ENCODE results near the gene KMT2E.

KMT2E gene

DNA sequence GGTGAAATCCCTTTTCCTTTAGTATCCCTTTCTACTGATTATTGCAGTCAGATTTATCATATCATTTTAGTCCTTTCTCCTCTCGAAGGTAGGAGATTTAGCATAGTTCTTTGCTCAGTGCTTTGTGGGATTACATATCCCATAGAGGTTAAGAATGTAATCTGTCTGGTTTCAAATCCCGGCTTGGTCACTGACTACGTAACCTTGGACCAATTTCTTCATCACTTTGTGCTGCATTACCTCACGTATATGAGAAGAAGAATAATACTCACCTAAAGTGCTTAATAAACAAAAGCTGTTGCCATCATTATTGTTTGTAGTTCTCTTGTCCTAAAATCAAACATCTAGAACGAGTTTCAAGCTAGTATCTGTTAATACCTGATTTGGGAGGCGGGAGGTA is 74.0 kb downstream of the KMT2E start:
- Histone ChIP-seq H2AFZ (ENCODE audit: low read length) (no peak overlapping the region), H3K9me3 (replicated peaks in 1 of 2; ENCODE audit: control insufficient read depth in 2 of 2, insufficient read depth in 1 of 2, low read depth in 1 of 2, low read length in 2 of 2) (no peaks in the 10 kb centered on the region), H3K23ac (ENCODE audit: low read depth, low read length, poor library complexity) (no peak overlapping the region), H2BK5ac (ENCODE audit: low read length) (no peak overlapping the region), H4K91ac (ENCODE audit: low read depth, low read length, poor library complexity) (no peak overlapping the region), H3K4me1 (ENCODE audit: control insufficient read depth in 2 of 2, insufficient read depth in 1 of 2, low read depth in 1 of 2, low read length in 2 of 2) (no peaks in the 10 kb centered on the region), H3K4ac (ENCODE audit: low read length) (no peak overlapping the region), H3K79me1 (ENCODE audit: low read depth, low read length) (no peaks in the 10 kb centered on the region), H3K14ac (ENCODE audit: low read length) (no peak overlapping the region), H2AK5ac (ENCODE audit: low read depth, low read length) (no peak overlapping the region), H3K4me3 (ENCODE audit: low read length in 2 of 2) (no peak overlapping the region), H4K8ac (ENCODE audit: low read depth, low read length) (no peak overlapping the region), H2BK15ac (ENCODE audit: low read length) (no peak overlapping the region), H3K18ac (ENCODE audit: low read length) (no peak overlapping the region), H2BK12ac (ENCODE audit: low read length) (no peak overlapping the region), H3K27me3 (ENCODE audit: control insufficient read depth in 3 of 3, insufficient read depth in 3 of 3, low read depth in 1 of 3, low read length in 3 of 3) (no peaks in the 10 kb centered on the region), H3K4me2 (ENCODE audit: insufficient read depth, low read length, poor library complexity, severe bottlenecking) (no peak overlapping the region), H3K9ac (ENCODE audit: low read depth, low read length, poor library complexity) (no peak overlapping the region), H3K36me3 (replicated peaks in 1 of 2; ENCODE audit: control insufficient read depth in 2 of 2, insufficient read depth in 2 of 2, low read length in 2 of 2) (peaks cover 9 to 92% of the 10 kb centered on the region in 2 donors), H3K27ac (replicated peaks; ENCODE audit: low read length) (no peak overlapping the region), H2BK120ac (ENCODE audit: low read depth, low read length) (no peak overlapping the region)
- no CpG with 5 or more reads among the region's 6 CpGs for WGBS, 2 donors (ENCODE audit: extremely low coverage in 2 of 2, insufficient read length in 2 of 2, insufficient replicate concordance in 1 of 2)
- no peak for DNase-seq (ENCODE audit: low spot score)

DNA sequence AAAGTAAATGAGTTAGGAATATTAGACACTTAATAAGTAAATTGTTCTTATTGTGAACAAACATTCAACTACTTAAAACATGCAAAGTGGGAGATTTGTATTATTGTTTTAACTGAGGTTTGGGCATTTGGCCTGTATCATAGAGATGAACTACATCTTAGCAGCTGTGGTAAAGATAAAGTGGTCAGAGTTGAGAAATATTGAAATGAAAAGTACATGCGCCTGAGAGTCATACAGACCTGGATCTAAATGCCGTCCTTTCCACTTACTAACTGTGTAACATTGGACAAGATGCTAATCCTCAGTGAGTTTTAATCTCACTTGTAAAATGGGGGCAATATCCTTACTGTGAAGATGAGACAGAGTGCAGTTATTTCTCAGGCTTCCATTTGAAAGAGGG is 74.5 kb downstream of the KMT2E start:
- H3K9me3 ChIP-seq (replicated peaks in 1 of 2; ENCODE audit: control insufficient read depth in 2 of 2, insufficient read depth in 1 of 2, low read depth in 1 of 2, low read length in 2 of 2), result no peaks in the 10 kb centered on the region
- no peak overlapping the region for H3K4me2 ChIP-seq (ENCODE audit: insufficient read depth, low read length, poor library complexity, severe bottlenecking)
- no peak overlapping the region for H3K18ac ChIP-seq (ENCODE audit: low read length)
- H3K4me1 ChIP-seq (ENCODE audit: control insufficient read depth in 2 of 2, insufficient read depth in 1 of 2, low read depth in 1 of 2, low read length in 2 of 2), result no peaks in the 10 kb centered on the region
- H3K23ac ChIP-seq (ENCODE audit: low read depth, low read length, poor library complexity), result no peak overlapping the region
- DNase-seq (ENCODE audit: low spot score), result no peak
- no peaks in the 10 kb centered on the region for H3K27me3 ChIP-seq (ENCODE audit: control insufficient read depth in 3 of 3, insufficient read depth in 3 of 3, low read depth in 1 of 3, low read length in 3 of 3)
- no peak overlapping the region for H2BK15ac ChIP-seq (ENCODE audit: low read length)
- H2AFZ ChIP-seq (ENCODE audit: low read length), result no peak overlapping the region
- H3K4me3 ChIP-seq (ENCODE audit: low read length in 2 of 2), result no peak overlapping the region
- WGBS, 2 donors (ENCODE audit: extremely low coverage in 2 of 2, insufficient read length in 2 of 2, insufficient replicate concordance in 1 of 2), result no CpG with 5 or more reads among the region's 2 CpGs
- H3K27ac ChIP-seq (replicated peaks; ENCODE audit: low read length), result no peak overlapping the region
- H2AK5ac ChIP-seq (ENCODE audit: low read depth, low read length), result no peak overlapping the region
- H2BK5ac ChIP-seq (ENCODE audit: low read length), result no peak overlapping the region
- no peak overlapping the region for H2BK120ac ChIP-seq (ENCODE audit: low read depth, low read length)
- H2BK12ac ChIP-seq (ENCODE audit: low read length), result no peak overlapping the region
- H3K4ac ChIP-seq (ENCODE audit: low read length), result no peak overlapping the region
- H4K91ac ChIP-seq (ENCODE audit: low read depth, low read length, poor library complexity), result no peak overlapping the region
- no peak overlapping the region for H3K9ac ChIP-seq (ENCODE audit: low read depth, low read length, poor library complexity)
- no peak overlapping the region for H4K8ac ChIP-seq (ENCODE audit: low read depth, low read length)
- H3K14ac ChIP-seq (ENCODE audit: low read length), result no peak overlapping the region
- H3K79me1 ChIP-seq (ENCODE audit: low read depth, low read length), result no peaks in the 10 kb centered on the region
- H3K36me3 ChIP-seq (replicated peaks in 1 of 2; ENCODE audit: control insufficient read depth in 2 of 2, insufficient read depth in 2 of 2, low read length in 2 of 2), result peaks cover 8 to 92% of the 10 kb centered on the region in 2 donors

- no peak overlapping the region for H2AK5ac ChIP-seq (ENCODE audit: low read depth, low read length)
Observed at GRCh38 chr7:105094966-105095365, 81.0 kb downstream of the KMT2E start.

DNA sequence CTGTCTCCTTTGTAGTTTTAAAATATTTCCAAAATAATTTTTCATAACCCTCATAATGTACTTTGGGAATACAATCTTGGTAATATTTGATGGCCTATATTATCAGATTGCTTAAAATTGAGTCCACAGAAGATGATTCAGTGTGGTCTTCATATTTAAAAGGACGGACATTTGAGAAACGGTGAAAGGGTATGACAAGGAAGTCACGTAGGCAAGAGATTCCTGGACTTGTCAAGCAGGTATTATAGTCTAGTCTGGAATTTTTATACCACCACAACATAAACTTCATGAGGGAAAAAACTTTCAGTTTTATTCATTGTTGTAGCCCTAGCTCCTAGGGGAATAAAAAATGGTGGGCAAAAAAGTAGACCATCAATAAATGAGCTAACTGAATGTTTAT is 82.3 kb downstream of the KMT2E start:
- peaks cover 7 to 99% of the 10 kb centered on the region in 2 donors for H3K36me3 ChIP-seq (replicated peaks in 1 of 2; ENCODE audit: control insufficient read depth in 2 of 2, insufficient read depth in 2 of 2, low read length in 2 of 2)

More at GRCh38 chr7:105094966-105095365, 81.0 kb downstream of the KMT2E start:
- Histone ChIP-seq H3K4me3 (ENCODE audit: low read length in 2 of 2) (no peak overlapping the region), H3K27me3 (ENCODE audit: control insufficient read depth in 3 of 3, insufficient read depth in 3 of 3, low read depth in 1 of 3, low read length in 3 of 3) (no peaks in the 10 kb centered on the region), H3K4me1 (ENCODE audit: control insufficient read depth in 2 of 2, insufficient read depth in 1 of 2, low read depth in 1 of 2, low read length in 2 of 2) (no peaks in the 10 kb centered on the region), H3K27ac (replicated peaks; ENCODE audit: low read length) (no peak overlapping the region), H3K79me1 (ENCODE audit: low read depth, low read length) (no peaks in the 10 kb centered on the region), H3K9ac (ENCODE audit: low read depth, low read length, poor library complexity) (no peak overlapping the region), H2AFZ (ENCODE audit: low read length) (no peak overlapping the region), H3K18ac (ENCODE audit: low read length) (no peak overlapping the region), H4K91ac (ENCODE audit: low read depth, low read length, poor library complexity) (no peak overlapping the region), H2BK120ac (ENCODE audit: low read depth, low read length) (no peak overlapping the region), H3K4ac (ENCODE audit: low read length) (no peak overlapping the region), H3K4me2 (ENCODE audit: insufficient read depth, low read length, poor library complexity, severe bottlenecking) (no peak overlapping the region), H4K8ac (ENCODE audit: low read depth, low read length) (no peak overlapping the region), H3K36me3 (replicated peaks in 1 of 2; ENCODE audit: control insufficient read depth in 2 of 2, insufficient read depth in 2 of 2, low read length in 2 of 2) (peaks cover 7 to 99% of the 10 kb centered on the region in 2 donors), H3K23ac (ENCODE audit: low read depth, low read length, poor library complexity) (no peak overlapping the region), H3K9me3 (replicated peaks in 1 of 2; ENCODE audit: control insufficient read depth in 2 of 2, insufficient read depth in 1 of 2, low read depth in 1 of 2, low read length in 2 of 2) (no peaks in the 10 kb centered on the region), H2BK15ac (ENCODE audit: low read length) (no peak overlapping the region), H2BK12ac (ENCODE audit: low read length) (no peak overlapping the region), H2BK5ac (ENCODE audit: low read length) (no peak overlapping the region), H3K14ac (ENCODE audit: low read length) (no peak overlapping the region)
- no peak for DNase-seq (ENCODE audit: low spot score)

More for the DNA sequence above, 82.3 kb downstream of the KMT2E start:
- Histone ChIP-seq H3K4me1 (ENCODE audit: control insufficient read depth in 2 of 2, insufficient read depth in 1 of 2, low read depth in 1 of 2, low read length in 2 of 2) (no peaks in the 10 kb centered on the region), H2BK15ac (ENCODE audit: low read length) (no peak overlapping the region), H4K8ac (ENCODE audit: low read depth, low read length) (no peak overlapping the region), H3K4me3 (ENCODE audit: low read length in 2 of 2) (no peak overlapping the region), H3K14ac (ENCODE audit: low read length) (no peak overlapping the region), H2AK5ac (ENCODE audit: low read depth, low read length) (no peak overlapping the region), H3K79me1 (ENCODE audit: low read depth, low read length) (no peaks in the 10 kb centered on the region), H4K91ac (ENCODE audit: low read depth, low read length, poor library complexity) (no peak overlapping the region), H3K27ac (replicated peaks; ENCODE audit: low read length) (no peak overlapping the region), H2BK5ac (ENCODE audit: low read length) (no peak overlapping the region), H2BK120ac (ENCODE audit: low read depth, low read length) (no peak overlapping the region), H3K4me2 (ENCODE audit: insufficient read depth, low read length, poor library complexity, severe bottlenecking) (no peak overlapping the region), H3K27me3 (ENCODE audit: control insufficient read depth in 3 of 3, insufficient read depth in 3 of 3, low read depth in 1 of 3, low read length in 3 of 3) (no peaks in the 10 kb centered on the region), H3K4ac (ENCODE audit: low read length) (no peak overlapping the region), H3K9ac (ENCODE audit: low read depth, low read length, poor library complexity) (no peak overlapping the region), H3K9me3 (replicated peaks in 1 of 2; ENCODE audit: control insufficient read depth in 2 of 2, insufficient read depth in 1 of 2, low read depth in 1 of 2, low read length in 2 of 2) (no peaks in the 10 kb centered on the region), H3K18ac (ENCODE audit: low read length) (no peak overlapping the region), H2AFZ (ENCODE audit: low read length) (no peak overlapping the region), H3K23ac (ENCODE audit: low read depth, low read length, poor library complexity) (no peak overlapping the region), H2BK12ac (ENCODE audit: low read length) (no peak overlapping the region)
- no CpG with 5 or more reads among the region's 3 CpGs for WGBS, 2 donors (ENCODE audit: extremely low coverage in 2 of 2, insufficient read length in 2 of 2, insufficient replicate concordance in 1 of 2)
- DNase-seq (ENCODE audit: low spot score), result no peak

All from neuronal stem cell (in vitro differentiated cells).